ENCODE results near the gene REXO5.

Gene REXO5

GRCh38 chr16:20782470-20782869 is 23.9 kb upstream of the REXO5 start:
- Histone ChIP-seq H3K4me3 (ENCODE audit: low read depth in 1 of 2, low read length in 2 of 2) (no peak overlapping the region), H2AFZ (ENCODE audit: low read depth, low read length) (no peak overlapping the region), H3K27me3 (ENCODE audit: insufficient read depth, low read length, poor library complexity) (no peaks in the 10 kb centered on the region), H3K9ac (ENCODE audit: low read depth, low read length) (no peak overlapping the region), H3K9me3 (ENCODE audit: insufficient read depth, low read length, severe bottlenecking) (no peaks in the 10 kb centered on the region), H3K4me1 (ENCODE audit: insufficient read depth, low read length) (no peaks in the 10 kb centered on the region), H3K36me3 (ENCODE audit: insufficient read depth, low read length) (no peaks in the 10 kb centered on the region), H3K79me2 (ENCODE audit: insufficient read depth, low read length) (no peaks in the 10 kb centered on the region), H4K20me1 (ENCODE audit: insufficient read depth, low read length) (no peaks in the 10 kb centered on the region), H3K27ac (ENCODE audit: low read length) (no peak overlapping the region), H3K4me2 (ENCODE audit: insufficient read depth, low read length) (no peak overlapping the region)
- ATAC-seq (ENCODE audit: insufficient read depth, low read depth) (no peak), DNase-seq (no peak)
- TF ChIP-seq CTCF (IDR thresholded peaks at IDR 0.05; ENCODE audit: borderline replicate concordance, extremely low read depth, low read length, poor library complexity, severe bottlenecking) (no peak), EZH2 (IDR thresholded peaks at IDR 0.05; ENCODE audit: borderline replicate concordance, low read depth, low read length, severe bottlenecking) (no peak)

DNA sequence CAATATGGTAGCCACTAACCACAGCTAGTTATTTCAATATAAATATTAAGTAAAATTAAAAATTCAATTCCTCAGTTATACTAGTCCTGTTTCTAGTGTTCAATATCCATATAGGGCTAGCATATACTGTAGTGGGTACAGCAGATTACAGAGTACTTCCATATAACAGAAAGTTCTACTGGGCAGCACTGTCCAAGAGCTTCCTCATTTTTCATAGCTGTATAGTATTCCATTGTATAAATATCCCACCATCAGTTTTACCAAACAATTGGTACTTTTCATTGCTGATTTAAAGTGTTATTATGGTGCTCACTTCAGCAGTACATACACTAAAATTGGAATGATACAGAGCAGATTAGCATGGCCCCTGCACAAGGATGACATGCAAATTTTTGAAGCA is 22.1 kb upstream of the REXO5 start:
- H3K9ac ChIP-seq (ENCODE audit: low read depth, low read length): no peak overlapping the region
- H2AFZ ChIP-seq (ENCODE audit: low read depth, low read length): no peak overlapping the region
- ATAC-seq (ENCODE audit: insufficient read depth, low read depth) (no peak), DNase-seq (no peak)
- no peaks in the 10 kb centered on the region for H3K4me1 ChIP-seq (ENCODE audit: insufficient read depth, low read length)
- H3K27ac ChIP-seq (ENCODE audit: low read length): no peak overlapping the region
- no peak for TF ChIP-seq CTCF (IDR thresholded peaks at IDR 0.05; ENCODE audit: borderline replicate concordance, extremely low read depth, low read length, poor library complexity, severe bottlenecking)
- no peak for TF ChIP-seq EZH2 (IDR thresholded peaks at IDR 0.05; ENCODE audit: borderline replicate concordance, low read depth, low read length, severe bottlenecking)
- no peaks in the 10 kb centered on the region for H3K79me2 ChIP-seq (ENCODE audit: insufficient read depth, low read length)
- no peaks in the 10 kb centered on the region for H4K20me1 ChIP-seq (ENCODE audit: insufficient read depth, low read length)
- H3K4me2 ChIP-seq (ENCODE audit: insufficient read depth, low read length): no peak overlapping the region
- no peaks in the 10 kb centered on the region for H3K27me3 ChIP-seq (ENCODE audit: insufficient read depth, low read length, poor library complexity)
- no peak overlapping the region for H3K4me3 ChIP-seq (ENCODE audit: low read depth in 1 of 2, low read length in 2 of 2)
- no peaks in the 10 kb centered on the region for H3K36me3 ChIP-seq (ENCODE audit: insufficient read depth, low read length)
- H3K9me3 ChIP-seq (ENCODE audit: insufficient read depth, low read length, severe bottlenecking): no peaks in the 10 kb centered on the region

- Histone ChIP-seq H3K4me2 (ENCODE audit: insufficient read depth, low read length) (no peak overlapping the region), H3K9ac (ENCODE audit: low read depth, low read length) (no peak overlapping the region), H3K9me3 (ENCODE audit: insufficient read depth, low read length, severe bottlenecking) (no peaks in the 10 kb centered on the region), H3K27me3 (ENCODE audit: insufficient read depth, low read length, poor library complexity) (no peaks in the 10 kb centered on the region), H3K36me3 (ENCODE audit: insufficient read depth, low read length) (no peaks in the 10 kb centered on the region), H3K4me3 (ENCODE audit: low read depth in 1 of 2, low read length in 2 of 2) (no peak overlapping the region), H3K27ac (ENCODE audit: low read length) (no peak overlapping the region), H2AFZ (ENCODE audit: low read depth, low read length) (no peak overlapping the region), H4K20me1 (ENCODE audit: insufficient read depth, low read length) (no peaks in the 10 kb centered on the region), H3K4me1 (ENCODE audit: insufficient read depth, low read length) (no peaks in the 10 kb centered on the region), H3K79me2 (ENCODE audit: insufficient read depth, low read length) (no peaks in the 10 kb centered on the region)
- DNase-seq (no peak), ATAC-seq (ENCODE audit: insufficient read depth, low read depth) (no peak)
- no peak for TF ChIP-seq CTCF (IDR thresholded peaks at IDR 0.05; ENCODE audit: borderline replicate concordance, extremely low read depth, low read length, poor library complexity, severe bottlenecking)
- TF ChIP-seq EZH2 (IDR thresholded peaks at IDR 0.05; ENCODE audit: borderline replicate concordance, low read depth, low read length, severe bottlenecking): no peak
Observed at GRCh38 chr16:20789130-20789529, 17.2 kb upstream of the REXO5 start.
